ENCODE results near the gene ERC2.

Gene ERC2

GRCh38 chr3:56398659-56399058 lies 69.6 kb downstream of the ERC2 start:
- no peak for DNase-seq (ENCODE audit: low read depth)
- H3K4me3 ChIP-seq (ENCODE audit: low read length): no peak overlapping the region
- no peak for TF ChIP-seq CTCF (conservative IDR thresholded peaks at IDR 0.05; ENCODE audit: low read length)

- no peak overlapping the region for H3K4me3 ChIP-seq (ENCODE audit: low read length)
- no peak for TF ChIP-seq CTCF (conservative IDR thresholded peaks at IDR 0.05; ENCODE audit: low read length)
- no peak for DNase-seq (ENCODE audit: low read depth)
Measured at GRCh38 chr3:56397798-56398197, 70.5 kb downstream of the ERC2 start.

GRCh38 chr3:56389183-56389830 lies 79.0 kb downstream of the ERC2 start:
- TF ChIP-seq CTCF (conservative IDR thresholded peaks at IDR 0.05; ENCODE audit: low read length): no peak
- DNase-seq (ENCODE audit: low read depth): no peak
- no peak overlapping the region for H3K4me3 ChIP-seq (ENCODE audit: low read length)

- DNase-seq (ENCODE audit: low read depth): no peak
- H3K4me3 ChIP-seq (ENCODE audit: low read length): no peak overlapping the region
- no peak for TF ChIP-seq CTCF (conservative IDR thresholded peaks at IDR 0.05; ENCODE audit: low read length)
Measured at GRCh38 chr3:56383092-56383491, 85.2 kb downstream of the ERC2 start.

GRCh38 chr3:56379723-56380287 lies 88.5 kb downstream of the ERC2 start:
- TF ChIP-seq CTCF (conservative IDR thresholded peaks at IDR 0.05; ENCODE audit: low read length): no peak
- no peak overlapping the region for H3K4me3 ChIP-seq (ENCODE audit: low read length)
- no peak for DNase-seq (ENCODE audit: low read depth)

- no peak for TF ChIP-seq CTCF (conservative IDR thresholded peaks at IDR 0.05; ENCODE audit: low read length)
- no peak for DNase-seq (ENCODE audit: low read depth)
- H3K4me3 ChIP-seq (ENCODE audit: low read length): no peak overlapping the region
Measured at GRCh38 chr3:56375654-56376053, 92.6 kb downstream of the ERC2 start.

- no peak overlapping the region for H3K4me3 ChIP-seq (ENCODE audit: low read length)
- TF ChIP-seq CTCF (conservative IDR thresholded peaks at IDR 0.05; ENCODE audit: low read length): no peak
- no peak for DNase-seq (ENCODE audit: low read depth)
Measured at GRCh38 chr3:56373386-56373785, 94.9 kb downstream of the ERC2 start.
